Measurements from ENCODE around the gene BTF3L4.

Gene BTF3L4

DNA sequence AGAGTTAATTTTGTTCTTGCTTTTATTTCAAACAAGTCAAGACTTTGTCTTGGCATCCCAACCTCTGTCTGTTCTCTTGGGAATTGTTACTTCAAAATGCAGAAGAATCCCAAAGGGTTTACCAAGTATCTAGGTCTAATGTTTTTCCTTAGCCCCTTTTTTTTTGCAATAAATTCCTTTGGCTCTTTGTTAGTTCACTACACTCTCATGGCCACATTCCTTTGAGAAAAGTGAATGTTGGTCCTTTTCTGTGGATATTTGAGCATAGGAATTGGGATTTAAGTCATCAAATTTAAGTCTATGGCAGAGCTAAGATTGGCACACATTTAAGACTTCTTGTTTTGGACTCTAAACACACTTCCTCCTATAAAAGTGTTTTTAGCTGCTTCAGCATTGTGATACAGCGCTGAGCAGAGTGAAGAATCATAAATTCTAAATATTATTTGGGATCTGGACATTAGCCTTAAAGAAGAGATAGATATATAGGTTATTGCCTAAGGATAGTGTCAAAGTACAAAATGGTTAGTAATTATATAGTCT is 1.9 kb downstream of the BTF3L4 start:
- Histone ChIP-seq H3K27me3 (ENCODE audit: insufficient read depth, low read depth, severe bottlenecking) (no peaks in the 10 kb centered on the region), H3K4me3 (ENCODE audit: low read depth, low read length) (no peak overlapping the region), H3K9me3 (ENCODE audit: severe bottlenecking) (no peaks in the 10 kb centered on the region), H3K36me3 (peaks cover 35% of the 10 kb centered on the region), H3K27ac (no peak overlapping the region)
- TF ChIP-seq CTCF (IDR thresholded peaks at IDR 0.05; ENCODE audit: low read depth, low read length) = no peak
- DNase-seq = no peak

DNA sequence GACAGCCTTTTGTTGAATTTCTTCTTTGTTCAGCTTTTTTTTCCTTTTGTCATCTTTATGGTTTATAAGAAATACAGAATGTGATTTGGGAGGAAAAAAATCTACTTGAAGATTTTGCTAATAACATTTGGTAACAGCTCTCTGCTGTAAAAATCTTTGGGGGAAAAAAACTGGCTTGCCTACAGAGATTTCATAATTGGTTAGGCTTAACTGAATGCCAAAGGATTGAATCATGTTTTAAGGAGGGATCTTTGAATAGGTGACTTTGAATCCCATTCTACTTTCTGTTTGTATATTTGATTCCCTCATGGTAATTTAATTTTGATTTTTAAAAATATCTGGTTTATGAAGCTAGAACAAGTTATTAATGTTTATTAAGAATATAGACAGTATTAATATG is 3.2 kb downstream of the BTF3L4 start:
- peaks cover 46% of the 10 kb centered on the region for H3K36me3 ChIP-seq
- no peaks in the 10 kb centered on the region for H3K27me3 ChIP-seq (ENCODE audit: insufficient read depth, low read depth, severe bottlenecking)
- no peak overlapping the region for H3K27ac ChIP-seq
- DNase-seq = no peak
- no peak overlapping the region for H3K4me3 ChIP-seq (ENCODE audit: low read depth, low read length)
- H3K9me3 ChIP-seq (ENCODE audit: severe bottlenecking) = no peaks in the 10 kb centered on the region
- no peak for TF ChIP-seq CTCF (IDR thresholded peaks at IDR 0.05; ENCODE audit: low read depth, low read length)

DNA sequence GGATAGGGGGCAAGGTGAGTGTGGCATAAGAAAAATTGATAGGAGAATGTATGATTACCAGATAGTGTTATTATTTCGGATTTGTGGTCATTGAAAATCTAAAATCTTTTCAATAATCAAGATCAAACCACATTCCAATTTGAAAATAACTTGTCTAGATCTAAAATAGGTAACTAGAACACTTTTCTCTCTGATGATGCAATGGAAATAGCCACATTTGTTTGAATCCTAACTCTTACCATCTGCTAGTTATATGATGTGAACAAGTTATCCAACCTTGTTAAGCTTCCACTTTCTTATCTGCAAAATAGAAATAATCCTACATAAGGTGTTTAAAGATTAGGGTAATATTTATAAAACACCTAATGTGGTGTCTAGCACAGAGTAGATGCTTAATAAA is 3.8 kb downstream of the BTF3L4 start:
- DNase-seq = no peak
- Histone ChIP-seq H3K27me3 (ENCODE audit: insufficient read depth, low read depth, severe bottlenecking) (no peaks in the 10 kb centered on the region), H3K4me3 (ENCODE audit: low read depth, low read length) (no peak overlapping the region), H3K27ac (no peak overlapping the region), H3K9me3 (ENCODE audit: severe bottlenecking) (no peaks in the 10 kb centered on the region), H3K36me3 (peaks cover 52% of the 10 kb centered on the region)
- TF ChIP-seq CTCF (IDR thresholded peaks at IDR 0.05; ENCODE audit: low read depth, low read length) = no peak

- Histone ChIP-seq H3K27ac (no peak overlapping the region), H3K36me3 (peaks cover 61% of the 10 kb centered on the region)
- DNase-seq = no peak
Observed at GRCh38 chr1:52060822-52061221, 4.7 kb downstream of the BTF3L4 start.

GRCh38 chr1:52063192-52063591 is 7.1 kb downstream of the BTF3L4 start:
- H3K36me3 ChIP-seq = peaks cover 82% of the 10 kb centered on the region
- H3K4me3 ChIP-seq (ENCODE audit: low read depth, low read length) = no peak overlapping the region
- DNase-seq = no peak
- H3K27ac ChIP-seq = no peak overlapping the region
- no peaks in the 10 kb centered on the region for H3K27me3 ChIP-seq (ENCODE audit: insufficient read depth, low read depth, severe bottlenecking)
- no peak for TF ChIP-seq CTCF (IDR thresholded peaks at IDR 0.05; ENCODE audit: low read depth, low read length)
- no peaks in the 10 kb centered on the region for H3K9me3 ChIP-seq (ENCODE audit: severe bottlenecking)

More at GRCh38 chr1:52060822-52061221, 4.7 kb downstream of the BTF3L4 start:
- H3K9me3 ChIP-seq (ENCODE audit: severe bottlenecking) = no peaks in the 10 kb centered on the region
- H3K27me3 ChIP-seq (ENCODE audit: insufficient read depth, low read depth, severe bottlenecking) = no peaks in the 10 kb centered on the region
- H3K4me3 ChIP-seq (ENCODE audit: low read depth, low read length) = no peak overlapping the region
- TF ChIP-seq CTCF (IDR thresholded peaks at IDR 0.05; ENCODE audit: low read depth, low read length) = no peak

DNA sequence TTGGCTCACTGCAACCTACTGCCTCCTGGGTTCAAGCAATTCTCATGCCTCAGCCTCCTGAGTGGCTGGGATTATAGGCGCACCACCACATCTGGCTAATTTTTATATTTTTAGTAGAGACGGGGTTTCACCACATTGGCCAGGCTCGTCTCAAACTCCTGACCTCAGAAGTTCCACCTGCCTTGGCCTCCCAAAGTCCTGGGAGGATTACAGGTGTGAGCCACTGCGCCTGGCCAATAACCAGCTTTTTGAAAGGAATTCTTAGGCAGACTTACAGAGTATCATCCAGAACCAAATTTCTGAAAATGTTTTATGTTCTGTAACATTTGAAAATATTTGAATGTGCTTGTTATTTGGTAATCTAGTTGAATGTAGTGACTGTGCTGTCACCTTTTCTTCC is 14.6 kb downstream of the BTF3L4 start:
- H3K27me3 ChIP-seq (ENCODE audit: insufficient read depth, low read depth, severe bottlenecking) = no peaks in the 10 kb centered on the region
- no peak for DNase-seq
- H3K9me3 ChIP-seq (ENCODE audit: severe bottlenecking) = no peaks in the 10 kb centered on the region
- H3K36me3 ChIP-seq = peaks cover 61% of the 10 kb centered on the region
- H3K27ac ChIP-seq = no peak overlapping the region
- TF ChIP-seq CTCF (IDR thresholded peaks at IDR 0.05; ENCODE audit: low read depth, low read length) = no peak
- no peak overlapping the region for H3K4me3 ChIP-seq (ENCODE audit: low read depth, low read length)
